Activated CD8-positive, alpha-beta memory T cell treated with anti-CD3 and anti-CD28 coated beads for 1 hour (primary cell): ENCODE results near the gene PLAAT2.
"Not testable (repeated sequence)": the region's sequence is repeated elsewhere in the genome, so short reads cannot be mapped to it uniquely, and the experiment has no call there.

ENCODE experiments used
- DNase-seq, 2 donors: peaks; one replicate each; pipeline ENCODE4 v3.0.0-alpha.2; 2020; ENCODE audit warnings: low read depth in 1 of 2; ENCODE audit errors: extremely low read depth in 1 of 2

The PLAAT2 gene

GRCh38 chr11:63581224-63581623 lies 18.0 kb upstream of the PLAAT2 start:
- not testable (repeated sequence) for DNase-seq

- not testable (repeated sequence) for DNase-seq
These were observed 15.7 kb upstream of the PLAAT2 start for GRCh38 chr11:63578882-63579281.

GRCh38 chr11:63574856-63575602 lies 11.8 kb upstream of the PLAAT2 start:
- DNase-seq, result no peak

GRCh38 chr11:63573881-63574855 lies 11.0 kb upstream of the PLAAT2 start:
- no peak for DNase-seq

- DNase-seq, result no peak
These were observed 9.0 kb upstream of the PLAAT2 start for GRCh38 chr11:63572026-63572688.

DNA sequence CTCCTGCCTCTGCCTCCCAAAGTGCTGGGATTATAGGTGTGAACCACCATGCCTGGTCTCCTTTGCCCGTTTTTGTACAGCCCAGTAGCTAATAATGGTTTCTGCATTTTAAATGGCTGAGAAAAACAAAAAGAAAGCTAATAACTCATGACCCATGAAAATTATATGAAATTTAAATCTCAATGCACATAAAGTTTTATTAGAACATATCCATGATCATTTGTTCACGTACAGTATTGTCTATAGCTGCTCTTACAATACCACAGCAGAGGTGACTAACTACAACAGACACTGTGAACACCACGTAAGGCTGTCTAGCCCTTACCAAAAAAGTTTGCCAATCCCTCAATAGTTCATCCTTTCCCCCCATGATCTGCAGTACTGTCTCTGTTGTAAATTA lies 6.4 kb upstream of the PLAAT2 start:
- no peak for DNase-seq

GRCh38 chr11:63567044-63567840 lies 4.1 kb upstream of the PLAAT2 start:
- no peak for DNase-seq

GRCh38 chr11:63564784-63565350 lies 1.7 kb upstream of the PLAAT2 start:
- no peak for DNase-seq

- DNase-seq, result no peak
These were observed 1.0 kb upstream of the PLAAT2 start for GRCh38 chr11:63564056-63564774.

DNA sequence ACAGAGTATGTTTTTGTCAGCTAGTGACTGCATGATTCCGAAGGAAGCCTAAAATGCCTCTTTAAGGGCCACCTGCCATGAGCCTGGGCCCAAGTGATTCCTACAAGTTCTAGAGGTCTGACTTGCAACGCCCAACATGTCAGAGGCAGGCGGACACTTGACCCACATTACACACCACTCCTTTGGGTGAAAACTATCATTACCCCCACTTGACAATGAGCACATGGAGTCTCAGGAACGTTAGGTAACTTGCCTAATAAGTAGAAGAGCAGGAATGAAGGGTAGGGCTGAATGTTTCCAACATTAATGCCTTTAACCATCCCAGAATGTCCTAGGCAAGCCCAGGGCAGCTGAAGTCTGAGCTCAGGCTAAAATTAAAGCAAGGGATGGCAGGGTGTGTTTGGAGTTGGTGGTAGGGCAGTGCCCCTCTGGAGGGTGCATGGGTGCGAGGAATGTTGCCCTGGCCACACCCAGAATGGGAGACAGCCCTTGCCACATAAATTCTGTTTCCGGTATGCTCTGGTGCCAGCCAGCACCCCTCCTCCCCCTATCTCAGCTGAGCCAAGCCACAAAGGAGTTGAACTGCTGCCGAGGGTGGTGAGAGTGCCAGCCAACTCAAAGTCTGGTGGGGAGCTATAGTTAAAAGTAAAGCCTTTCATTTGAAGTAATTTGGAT lies 2.5 kb downstream of the PLAAT2 start:
- no peak for DNase-seq

- no peak for DNase-seq
These were observed 4.6 kb downstream of the PLAAT2 start for GRCh38 chr11:63558459-63559157.

DNA sequence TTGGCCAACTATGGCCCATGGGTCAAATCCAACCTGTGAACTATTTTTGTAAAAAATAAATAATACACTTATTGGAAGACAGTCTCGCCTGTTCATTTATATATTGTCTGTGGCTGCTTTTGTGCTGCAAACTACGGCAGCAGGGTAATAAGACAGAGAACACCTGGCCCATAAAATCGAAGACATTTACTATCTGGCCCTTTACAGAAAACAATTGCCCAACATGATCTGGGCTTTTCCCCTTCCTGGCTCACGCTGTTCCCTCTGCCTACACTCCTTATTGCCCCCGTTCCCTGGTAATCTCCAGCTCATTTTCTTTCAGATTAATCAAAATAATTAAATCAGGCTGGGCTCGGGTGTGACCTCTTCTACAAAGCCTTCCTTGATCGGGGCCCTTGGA lies 5.6 kb downstream of the PLAAT2 start:
- DNase-seq, result no peak

DNA sequence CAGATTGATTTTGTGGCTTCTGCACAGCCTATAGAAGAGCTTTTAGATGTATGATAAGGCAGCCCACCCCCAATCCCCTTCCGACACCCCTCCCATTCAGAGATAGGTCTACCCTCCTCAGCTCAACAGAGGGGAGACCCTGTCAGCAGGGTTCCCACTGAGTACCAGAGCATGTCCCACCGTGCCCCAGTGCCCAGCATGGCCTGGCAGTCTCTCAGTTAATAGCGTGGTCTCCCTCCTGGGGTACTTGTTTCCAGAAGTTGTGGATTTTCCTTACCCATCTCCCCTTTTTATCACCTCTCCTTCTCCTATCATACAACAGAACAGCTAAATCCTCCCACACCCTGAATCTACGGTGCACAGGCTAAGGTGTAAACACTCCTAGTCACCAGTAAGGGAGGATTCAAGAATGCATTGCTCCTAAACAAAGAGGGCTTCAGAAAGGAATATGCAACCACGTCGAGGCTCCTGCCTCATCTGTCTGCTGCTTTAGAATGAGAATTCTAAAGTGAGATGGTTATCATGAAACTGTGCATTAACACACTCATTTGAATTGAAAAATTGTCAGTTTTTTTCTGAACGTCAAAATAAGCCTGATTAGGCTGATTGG lies 6.7 kb downstream of the PLAAT2 start:
- no peak for DNase-seq

DNA sequence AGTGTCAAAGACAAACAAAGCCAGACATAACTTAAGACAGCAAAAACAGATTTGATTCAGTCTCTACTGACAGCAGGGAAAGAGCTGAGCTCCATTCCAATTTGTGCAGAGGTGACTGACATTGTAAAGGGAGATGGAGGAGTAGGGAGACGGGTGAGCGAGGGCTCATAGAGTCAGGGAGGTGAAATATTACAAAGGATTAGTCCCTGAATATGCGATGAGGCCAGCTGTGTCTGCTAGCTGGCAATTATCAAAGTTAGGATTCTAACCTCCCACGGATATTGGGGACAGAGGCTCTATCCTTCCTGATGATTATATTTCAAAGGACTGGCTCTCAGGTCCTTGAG lies 8.3 kb downstream of the PLAAT2 start:
- DNase-seq, result no peak

- DNase-seq, result peak in 1 of 2 donors; percentile 38
These were observed 9.4 kb downstream of the PLAAT2 start for GRCh38 chr11:63553759-63554158.

GRCh38 chr11:63552921-63553320 lies 10.3 kb downstream of the PLAAT2 start:
- DNase-seq, result no peak

GRCh38 chr11:63551889-63552266 lies 11.3 kb downstream of the PLAAT2 start:
- no peak for DNase-seq
